Measurements from ENCODE around the gene IL36B. TPM values are rescaled to one million over a fixed set of nuclear protein-coding genes. Genes with fewer than 3 reads are reported as not detected.

The IL36B gene
- total and polyA plus RNA-seq, 2 experiments from 2014 or later, result not detected

- WGBS (ENCODE audit: low lambda C conversion rate, missing lambda C conversion rate), result 94% methylated on average over 9 of the region's 9 CpGs
- Histone ChIP-seq H3K27ac (no peak overlapping the region), H3K4me1 (ENCODE audit: insufficient read depth) (peaks cover 6% of the 10 kb centered on the region), H3K9me3 (ENCODE audit: low read depth) (no peaks in the 10 kb centered on the region), H3K4me2 (no peak overlapping the region), H3K9me2 (replicated peaks; ENCODE audit: insufficient read depth) (no peaks in the 10 kb centered on the region), H4K20me1 (ENCODE audit: insufficient read depth, poor library complexity, severe bottlenecking) (no peaks in the 10 kb centered on the region), H2AFZ (no peak overlapping the region), H3K4me3 (no peak overlapping the region), H3K27me3 (no peaks in the 10 kb centered on the region), H3K36me3 (replicated peaks; ENCODE audit: insufficient read depth, low read depth) (no peaks in the 10 kb centered on the region), H3K79me2 (no peaks in the 10 kb centered on the region)
- TF ChIP-seq EZH2 (IDR thresholded peaks at IDR 0.05; ENCODE audit: borderline replicate concordance), result no peak
- TF ChIP-seq EZH2phosphoT487 (IDR thresholded peaks at IDR 0.05; ENCODE audit: low read depth, severe bottlenecking, unreplicated experiment), result no peak
- no peak for TF ChIP-seq CTCF (IDR thresholded peaks at IDR 0.05; ENCODE audit: poor library complexity)
- DNase-seq (ENCODE audit: low spot score), result no peak
Observed at GRCh38 chr2:113036763-113037162, 15.9 kb downstream of the IL36B start.

- no peak for DNase-seq (ENCODE audit: low spot score)
- H4K20me1 ChIP-seq (ENCODE audit: insufficient read depth, poor library complexity, severe bottlenecking), result no peaks in the 10 kb centered on the region
- no peak overlapping the region for H2AFZ ChIP-seq
- no peak overlapping the region for H3K4me3 ChIP-seq
- no peaks in the 10 kb centered on the region for H3K4me1 ChIP-seq (ENCODE audit: insufficient read depth)
- H3K9me3 ChIP-seq (ENCODE audit: low read depth), result no peaks in the 10 kb centered on the region
- H3K27me3 ChIP-seq, result no peaks in the 10 kb centered on the region
- TF ChIP-seq EZH2phosphoT487 (IDR thresholded peaks at IDR 0.05; ENCODE audit: low read depth, severe bottlenecking, unreplicated experiment), result no peak
- TF ChIP-seq EZH2 (IDR thresholded peaks at IDR 0.05; ENCODE audit: borderline replicate concordance), result no peak
- TF ChIP-seq CTCF (IDR thresholded peaks at IDR 0.05; ENCODE audit: poor library complexity), result no peak
- H3K79me2 ChIP-seq, result no peaks in the 10 kb centered on the region
- no peak overlapping the region for H3K4me2 ChIP-seq
- no peaks in the 10 kb centered on the region for H3K9me2 ChIP-seq (replicated peaks; ENCODE audit: insufficient read depth)
- 72% methylated on average over 3 of the region's 3 CpGs for WGBS (ENCODE audit: low lambda C conversion rate, missing lambda C conversion rate)
- no peaks in the 10 kb centered on the region for H3K36me3 ChIP-seq (replicated peaks; ENCODE audit: insufficient read depth, low read depth)
- no peak overlapping the region for H3K27ac ChIP-seq
Observed at GRCh38 chr2:113034016-113034415, 18.7 kb downstream of the IL36B start.

- no peaks in the 10 kb centered on the region for H3K79me2 ChIP-seq
- no peak for DNase-seq (ENCODE audit: low spot score)
- no peak overlapping the region for H3K4me3 ChIP-seq
- no peak overlapping the region for H3K27ac ChIP-seq
- no peak for TF ChIP-seq EZH2phosphoT487 (IDR thresholded peaks at IDR 0.05; ENCODE audit: low read depth, severe bottlenecking, unreplicated experiment)
- no peak for TF ChIP-seq EZH2 (IDR thresholded peaks at IDR 0.05; ENCODE audit: borderline replicate concordance)
- TF ChIP-seq CTCF (IDR thresholded peaks at IDR 0.05; ENCODE audit: poor library complexity), result no peak
- H4K20me1 ChIP-seq (ENCODE audit: insufficient read depth, poor library complexity, severe bottlenecking), result no peaks in the 10 kb centered on the region
- no peaks in the 10 kb centered on the region for H3K4me1 ChIP-seq (ENCODE audit: insufficient read depth)
- H2AFZ ChIP-seq, result no peak overlapping the region
- no peak overlapping the region for H3K4me2 ChIP-seq
- H3K27me3 ChIP-seq, result peaks cover 10% of the 10 kb centered on the region
- 89% methylated on average over 1 of the region's 1 CpG for WGBS (ENCODE audit: low lambda C conversion rate, missing lambda C conversion rate)
- H3K36me3 ChIP-seq (replicated peaks; ENCODE audit: insufficient read depth, low read depth), result no peaks in the 10 kb centered on the region
- H3K9me3 ChIP-seq (ENCODE audit: low read depth), result no peaks in the 10 kb centered on the region
- H3K9me2 ChIP-seq (replicated peaks; ENCODE audit: insufficient read depth), result no peaks in the 10 kb centered on the region
Observed at GRCh38 chr2:113032737-113033136, 19.9 kb downstream of the IL36B start.

- Histone ChIP-seq H2AFZ (no peak overlapping the region), H4K20me1 (ENCODE audit: insufficient read depth, poor library complexity, severe bottlenecking) (no peaks in the 10 kb centered on the region), H3K79me2 (no peaks in the 10 kb centered on the region), H3K36me3 (replicated peaks; ENCODE audit: insufficient read depth, low read depth) (no peaks in the 10 kb centered on the region), H3K27me3 (peaks cover 34% of the 10 kb centered on the region), H3K4me1 (ENCODE audit: insufficient read depth) (no peaks in the 10 kb centered on the region), H3K4me3 (no peak overlapping the region), H3K9me2 (replicated peaks; ENCODE audit: insufficient read depth) (no peaks in the 10 kb centered on the region), H3K9me3 (ENCODE audit: low read depth) (no peaks in the 10 kb centered on the region), H3K27ac (no peak overlapping the region), H3K4me2 (no peak overlapping the region)
- no peak for DNase-seq (ENCODE audit: low spot score)
- no peak for TF ChIP-seq EZH2 (IDR thresholded peaks at IDR 0.05; ENCODE audit: borderline replicate concordance)
- no peak for TF ChIP-seq EZH2phosphoT487 (IDR thresholded peaks at IDR 0.05; ENCODE audit: low read depth, severe bottlenecking, unreplicated experiment)
- TF ChIP-seq CTCF (IDR thresholded peaks at IDR 0.05; ENCODE audit: poor library complexity), result no peak
- 21% methylated on average over 1 of the region's 1 CpG for WGBS (ENCODE audit: low lambda C conversion rate, missing lambda C conversion rate)
Observed at GRCh38 chr2:113028112-113028511, 24.6 kb downstream of the IL36B start.

Data from hepatocyte (in vitro differentiated cells).